ENCODE data around the gene PTPRD.

- TF ChIP-seq ZNF596 (tag by site-specific recombination; IDR thresholded peaks at IDR 0.05), result no peak
- TF ChIP-seq ZSCAN30 (tag by site-specific recombination; IDR thresholded peaks at IDR 0.05), result no peak
- TF ChIP-seq IKZF3 (tag by site-specific recombination; IDR thresholded peaks at IDR 0.05), result no peak
- no peak for TF ChIP-seq MEIS1 (CRISPR knock-in tag; IDR thresholded peaks at IDR 0.05; ENCODE audit: borderline replicate concordance)
- TF ChIP-seq, protein P1, sequence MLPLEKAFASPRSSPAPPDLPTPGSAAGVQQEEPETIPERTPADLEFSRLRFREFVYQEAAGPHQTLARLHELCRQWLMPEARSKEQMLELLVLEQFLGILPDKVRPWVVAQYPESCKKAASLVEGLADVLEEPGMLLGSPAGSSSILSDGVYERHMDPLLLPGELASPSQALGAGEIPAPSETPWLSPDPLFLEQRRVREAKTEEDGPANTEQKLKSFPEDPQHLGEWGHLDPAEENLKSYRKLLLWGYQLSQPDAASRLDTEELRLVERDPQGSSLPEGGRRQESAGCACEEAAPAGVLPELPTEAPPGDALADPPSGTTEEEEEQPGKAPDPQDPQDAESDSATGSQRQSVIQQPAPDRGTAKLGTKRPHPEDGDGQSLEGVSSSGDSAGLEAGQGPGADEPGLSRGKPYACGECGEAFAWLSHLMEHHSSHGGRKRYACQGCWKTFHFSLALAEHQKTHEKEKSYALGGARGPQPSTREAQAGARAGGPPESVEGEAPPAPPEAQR (tag by site-specific recombination; IDR thresholded peaks at IDR 0.05), result no peak
- TF ChIP-seq YY1 (tag by site-specific recombination; IDR thresholded peaks at IDR 0.05), result no peak
- TF ChIP-seq GLI4 (tag by site-specific recombination; IDR thresholded peaks at IDR 0.05), result no peak
- TF ChIP-seq, protein P2, sequence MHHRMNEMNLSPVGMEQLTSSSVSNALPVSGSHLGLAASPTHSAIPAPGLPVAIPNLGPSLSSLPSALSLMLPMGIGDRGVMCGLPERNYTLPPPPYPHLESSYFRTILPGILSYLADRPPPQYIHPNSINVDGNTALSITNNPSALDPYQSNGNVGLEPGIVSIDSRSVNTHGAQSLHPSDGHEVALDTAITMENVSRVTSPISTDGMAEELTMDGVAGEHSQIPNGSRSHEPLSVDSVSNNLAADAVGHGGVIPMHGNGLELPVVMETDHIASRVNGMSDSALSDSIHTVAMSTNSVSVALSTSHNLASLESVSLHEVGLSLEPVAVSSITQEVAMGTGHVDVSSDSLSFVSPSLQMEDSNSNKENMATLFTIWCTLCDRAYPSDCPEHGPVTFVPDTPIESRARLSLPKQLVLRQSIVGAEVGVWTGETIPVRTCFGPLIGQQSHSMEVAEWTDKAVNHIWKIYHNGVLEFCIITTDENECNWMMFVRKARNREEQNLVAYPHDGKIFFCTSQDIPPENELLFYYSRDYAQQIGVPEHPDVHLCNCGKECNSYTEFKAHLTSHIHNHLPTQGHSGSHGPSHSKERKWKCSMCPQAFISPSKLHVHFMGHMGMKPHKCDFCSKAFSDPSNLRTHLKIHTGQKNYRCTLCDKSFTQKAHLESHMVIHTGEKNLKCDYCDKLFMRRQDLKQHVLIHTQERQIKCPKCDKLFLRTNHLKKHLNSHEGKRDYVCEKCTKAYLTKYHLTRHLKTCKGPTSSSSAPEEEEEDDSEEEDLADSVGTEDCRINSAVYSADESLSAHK (tag by site-specific recombination; IDR thresholded peaks at IDR 0.05), result no peak
- TF ChIP-seq ZNF610 (tag by site-specific recombination; IDR thresholded peaks at IDR 0.05; ENCODE audit: borderline replicate concordance), result no peak
- no peak for TF ChIP-seq KLF16 (tag by site-specific recombination; IDR thresholded peaks at IDR 0.05)
- no peak for TF ChIP-seq ZNF175 (tag by site-specific recombination; IDR thresholded peaks at IDR 0.05)
- TF ChIP-seq, protein P3, sequence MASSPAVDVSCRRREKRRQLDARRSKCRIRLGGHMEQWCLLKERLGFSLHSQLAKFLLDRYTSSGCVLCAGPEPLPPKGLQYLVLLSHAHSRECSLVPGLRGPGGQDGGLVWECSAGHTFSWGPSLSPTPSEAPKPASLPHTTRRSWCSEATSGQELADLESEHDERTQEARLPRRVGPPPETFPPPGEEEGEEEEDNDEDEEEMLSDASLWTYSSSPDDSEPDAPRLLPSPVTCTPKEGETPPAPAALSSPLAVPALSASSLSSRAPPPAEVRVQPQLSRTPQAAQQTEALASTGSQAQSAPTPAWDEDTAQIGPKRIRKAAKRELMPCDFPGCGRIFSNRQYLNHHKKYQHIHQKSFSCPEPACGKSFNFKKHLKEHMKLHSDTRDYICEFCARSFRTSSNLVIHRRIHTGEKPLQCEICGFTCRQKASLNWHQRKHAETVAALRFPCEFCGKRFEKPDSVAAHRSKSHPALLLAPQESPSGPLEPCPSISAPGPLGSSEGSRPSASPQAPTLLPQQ (tag by site-specific recombination; IDR thresholded peaks at IDR 0.05), result no peak
- TF ChIP-seq, protein P4, sequence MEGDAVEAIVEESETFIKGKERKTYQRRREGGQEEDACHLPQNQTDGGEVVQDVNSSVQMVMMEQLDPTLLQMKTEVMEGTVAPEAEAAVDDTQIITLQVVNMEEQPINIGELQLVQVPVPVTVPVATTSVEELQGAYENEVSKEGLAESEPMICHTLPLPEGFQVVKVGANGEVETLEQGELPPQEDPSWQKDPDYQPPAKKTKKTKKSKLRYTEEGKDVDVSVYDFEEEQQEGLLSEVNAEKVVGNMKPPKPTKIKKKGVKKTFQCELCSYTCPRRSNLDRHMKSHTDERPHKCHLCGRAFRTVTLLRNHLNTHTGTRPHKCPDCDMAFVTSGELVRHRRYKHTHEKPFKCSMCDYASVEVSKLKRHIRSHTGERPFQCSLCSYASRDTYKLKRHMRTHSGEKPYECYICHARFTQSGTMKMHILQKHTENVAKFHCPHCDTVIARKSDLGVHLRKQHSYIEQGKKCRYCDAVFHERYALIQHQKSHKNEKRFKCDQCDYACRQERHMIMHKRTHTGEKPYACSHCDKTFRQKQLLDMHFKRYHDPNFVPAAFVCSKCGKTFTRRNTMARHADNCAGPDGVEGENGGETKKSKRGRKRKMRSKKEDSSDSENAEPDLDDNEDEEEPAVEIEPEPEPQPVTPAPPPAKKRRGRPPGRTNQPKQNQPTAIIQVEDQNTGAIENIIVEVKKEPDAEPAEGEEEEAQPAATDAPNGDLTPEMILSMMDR (tag by site-specific recombination; IDR thresholded peaks at IDR 0.05), result no peak
These were observed 942.3 kb downstream of the PTPRD start for GRCh38 chr9:9670454-9670853.
